Activated B cell treated with CpG ODN at 0.5 μM for 24 hours (primary cell): Measurements from ENCODE around the gene SH2D3A. TPM values are rescaled to one million over a fixed set of nuclear protein-coding genes. Genes with fewer than 3 reads are reported as not detected.

ENCODE experiments used
- ATAC-seq: fragments of 200-7000 bp; cut with Tn5 transposase; one replicate; pipeline ENCODE4 v1.10.0; 2021; ENCODE audit warnings: low read depth, mild to moderate bottlenecking, moderate library complexity
- CTCF ChIA-PET: fragments of 350-600 bp; sonication (Branson Sonifier 250); formaldehyde crosslinking; loops from one replicate; lab custom pipeline; 2021; ENCODE audit warnings: antibody characterized with exemption; lab: Charles Lee
- POLR2A ChIA-PET: fragments of 350-600 bp; sonication (Branson Sonifier 250); formaldehyde crosslinking; loops from one replicate; lab custom pipeline; 2021; ENCODE audit warnings: antibody characterized with exemption; lab: Charles Lee
- DNase-seq: peaks from one replicate; pipeline ENCODE4 v3.0.0; 2022
- H3K27ac Mint-ChIP-seq: one replicate; pipeline ENCODE4 v1.8.0; 2020; ENCODE audit warnings: mixed read lengths
- H3K27me3 Mint-ChIP-seq: one replicate; pipeline ENCODE4 v1.8.0; 2021; ENCODE audit warnings: mixed read lengths
- H3K36me3 Mint-ChIP-seq: one replicate; pipeline ENCODE4 v1.8.0; 2021; ENCODE audit warnings: low read depth, mixed read lengths
- H3K4me1 Mint-ChIP-seq: one replicate; pipeline ENCODE4 v1.8.0; 2021; ENCODE audit warnings: mixed read lengths
- H3K4me3 Mint-ChIP-seq: one replicate; pipeline ENCODE4 v1.8.0; 2020; ENCODE audit warnings: mild to moderate bottlenecking, mixed read lengths
- H3K9me3 Mint-ChIP-seq: one replicate; pipeline ENCODE4 v1.8.0; 2020; ENCODE audit warnings: mixed read lengths
- CTCF ChIP-seq: fragments of 200-600 bp; IDR thresholded peaks from one replicate; pipeline ENCODE4 v1.8.0; 2022; ENCODE audit warnings: antibody characterized with exemption, mild to moderate bottlenecking
- intact Hi-C: fragments of 100-400 bp; cut with micrococcal nuclease; formaldehyde crosslinking; loops from one replicate; pipeline ENCODE4 v1.15.1; 2024
- total RNA-seq: library from RNA; stranded (reverse); gene quantifications from 2 replicates; pipeline ENCODE4 v1.2.3, GENCODE V29; 2022

The SH2D3A gene
- total RNA-seq, 1 donor from 2014 or later: 22.6 TPM

GRCh38 chr19:6723108-6723618 lies 44.1 kb downstream of the SH2D3A start:
- no peak for DNase-seq
- H3K4me1 Mint-ChIP-seq: peaks cover 56% of the 10 kb centered on the region
- ChIA-PET CTCF (no interaction called here), POLR2A (interaction anchor here (1.0 to 1.1 kb wide), 3 partner anchors 13 to 201 kb away, joined by 3 to 4 read pairs (median 3); no protein-coding TSS in a partner anchor)
- no peak overlapping the region for H3K4me3 Mint-ChIP-seq
- H3K27me3 Mint-ChIP-seq: no peaks in the 10 kb centered on the region
- no peaks in the 10 kb centered on the region for H3K9me3 Mint-ChIP-seq
- intact Hi-C loops: loop anchor here (2.0 kb wide), 1 partner anchor 14 kb away; the partner anchor contains the start of gene GPR108
- no peaks in the 10 kb centered on the region for H3K36me3 Mint-ChIP-seq
- ATAC-seq: no peak
- peak overlapping the region; percentile 50 for H3K27ac Mint-ChIP-seq
- TF ChIP-seq CTCF: no peak

GRCh38 chr19:6721773-6722172 lies 45.5 kb downstream of the SH2D3A start:
- Mint-ChIP-seq H3K27ac (peak overlapping the region; percentile 92), H3K27me3 (no peaks in the 10 kb centered on the region), H3K4me1 (peaks cover 51% of the 10 kb centered on the region), H3K4me3 (peak overlapping the region; percentile 64), H3K36me3 (no peaks in the 10 kb centered on the region), H3K9me3 (no peaks in the 10 kb centered on the region)
- ChIA-PET POLR2A (interaction anchor here (1.2 to 1.3 kb wide), 2 partner anchors 16 to 51 kb away, joined by 3 to 5 read pairs; partner anchors contain the start of gene VAV1), CTCF (interaction anchor here (0.6 kb wide), 1 partner anchor 1180 kb away, joined by 3 read pairs; no protein-coding TSS in a partner anchor)
- TF ChIP-seq CTCF: no peak
- ATAC-seq (peak; percentile 88), DNase-seq (no peak)
- intact Hi-C loops: loop anchor here (2.0 kb wide), 1 partner anchor 15 kb away; the partner anchor contains the start of gene GPR108

GRCh38 chr19:6721138-6721474 lies 46.1 kb downstream of the SH2D3A start:
- Mint-ChIP-seq H3K4me3 (peak overlapping the region; percentile 64), H3K9me3 (no peaks in the 10 kb centered on the region), H3K27me3 (no peaks in the 10 kb centered on the region), H3K36me3 (no peaks in the 10 kb centered on the region), H3K4me1 (peaks cover 51% of the 10 kb centered on the region), H3K27ac (peak overlapping the region; percentile 92)
- ATAC-seq (no peak), DNase-seq (no peak)
- CTCF ChIA-PET: interaction anchor here (0.6 kb wide), 1 partner anchor 1180 kb away, joined by 3 read pairs; no protein-coding TSS in a partner anchor
- POLR2A ChIA-PET: interaction anchor here (1.2 kb wide), 1 partner anchor 17 kb away, joined by 5 read pairs; no protein-coding TSS in a partner anchor
- intact Hi-C loops: no loop called here
- no peak for TF ChIP-seq CTCF

- Mint-ChIP-seq H3K27ac (peak within 1 kb of the TSS; percentile 92), H3K27me3 (no peaks in the 10 kb centered on the region), H3K4me3 (peak within 1 kb of the TSS; percentile 64), H3K4me1 (peaks cover 49% of the 10 kb centered on the region), H3K9me3 (no peaks in the 10 kb centered on the region), H3K36me3 (no peaks in the 10 kb centered on the region)
- ATAC-seq: no peak
- TF ChIP-seq CTCF: no peak
- ChIA-PET CTCF (no interaction called here), POLR2A (no interaction called here)
- intact Hi-C loops: no loop called here
- DNase-seq: no peak
Measured at GRCh38 chr19:6720369-6721137, 46.7 kb downstream of the SH2D3A start, which contains the start of gene C3. TSS of gene C3 (minus strand) at chr19:6720650. CDS start at chr19:6720589, 61 bp downstream.

GRCh38 chr19:6719992-6720368 lies 47.3 kb downstream of the SH2D3A start:
- Mint-ChIP-seq H3K27ac (no peak overlapping the region), H3K4me3 (no peak overlapping the region), H3K4me1 (peaks cover 44% of the 10 kb centered on the region), H3K36me3 (no peaks in the 10 kb centered on the region), H3K9me3 (no peaks in the 10 kb centered on the region), H3K27me3 (no peaks in the 10 kb centered on the region)
- intact Hi-C loops: no loop called here
- DNase-seq (no peak), ATAC-seq (no peak)
- POLR2A ChIA-PET: no interaction called here
- TF ChIP-seq CTCF: no peak
- CTCF ChIA-PET: no interaction called here
